MM.1S (cell line): ENCODE results near the gene WNK1.

Experiments
- EZH2 ChIP-seq: fragments of 300-600 bp; sonication (generic); optimal IDR thresholded peaks from 2 replicates; pipeline ENCODE3; 2017; ENCODE audit warnings: low read depth, mild to moderate bottlenecking, antibody characterized with exemption, low read length, mixed read lengths
- EZH2phosphoT487 ChIP-seq: fragments of 300-600 bp; sonication (generic); IDR thresholded peaks from 2 replicates; pipeline ENCODE4 v1.6.1; 2018; ENCODE audit warnings: antibody characterized with exemption, low read length
- TF ChIP-seq, protein P1 (sequence below): fragments of 300-600 bp; sonication (generic); IDR thresholded peaks from 2 replicates; pipeline ENCODE4 v1.5.1; 2016; ENCODE audit warnings: antibody characterized with exemption, low read length, mixed read lengths

DNA sequence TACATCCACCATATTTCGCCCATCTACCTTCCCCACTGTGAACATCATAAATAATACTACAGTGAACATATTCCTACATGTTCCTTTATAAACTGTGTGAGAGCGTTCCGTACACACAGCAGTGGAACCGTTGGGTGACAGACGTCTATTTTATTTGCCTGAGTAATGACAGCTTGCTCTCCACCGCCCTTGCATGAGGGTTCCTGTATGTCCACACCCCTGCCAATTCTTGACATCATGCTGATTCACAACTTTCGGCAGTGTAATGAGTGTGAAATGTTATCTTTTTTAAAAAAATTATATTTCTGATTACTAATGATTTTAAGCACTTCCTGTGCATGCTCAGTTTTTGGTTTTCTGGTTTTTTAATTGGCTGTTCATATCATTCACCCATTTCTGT, 201.4 kb downstream of the WNK1 start:
- TF ChIP-seq, protein P1, sequence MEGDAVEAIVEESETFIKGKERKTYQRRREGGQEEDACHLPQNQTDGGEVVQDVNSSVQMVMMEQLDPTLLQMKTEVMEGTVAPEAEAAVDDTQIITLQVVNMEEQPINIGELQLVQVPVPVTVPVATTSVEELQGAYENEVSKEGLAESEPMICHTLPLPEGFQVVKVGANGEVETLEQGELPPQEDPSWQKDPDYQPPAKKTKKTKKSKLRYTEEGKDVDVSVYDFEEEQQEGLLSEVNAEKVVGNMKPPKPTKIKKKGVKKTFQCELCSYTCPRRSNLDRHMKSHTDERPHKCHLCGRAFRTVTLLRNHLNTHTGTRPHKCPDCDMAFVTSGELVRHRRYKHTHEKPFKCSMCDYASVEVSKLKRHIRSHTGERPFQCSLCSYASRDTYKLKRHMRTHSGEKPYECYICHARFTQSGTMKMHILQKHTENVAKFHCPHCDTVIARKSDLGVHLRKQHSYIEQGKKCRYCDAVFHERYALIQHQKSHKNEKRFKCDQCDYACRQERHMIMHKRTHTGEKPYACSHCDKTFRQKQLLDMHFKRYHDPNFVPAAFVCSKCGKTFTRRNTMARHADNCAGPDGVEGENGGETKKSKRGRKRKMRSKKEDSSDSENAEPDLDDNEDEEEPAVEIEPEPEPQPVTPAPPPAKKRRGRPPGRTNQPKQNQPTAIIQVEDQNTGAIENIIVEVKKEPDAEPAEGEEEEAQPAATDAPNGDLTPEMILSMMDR = no peak
- TF ChIP-seq EZH2 (no peak), EZH2phosphoT487 (no peak)
